IPS-NIHi11 (cell line): ENCODE results near the gene WWC2.

Source experiments
- DNase-seq: peaks from one replicate; pipeline ENCODE4 v3.0.0; 2012; ENCODE audit warnings: mixed read lengths, low spot score

The WWC2 gene

GRCh38 chr4:183354219-183354618, 255.2 kb downstream of the WWC2 start:
- no peak for DNase-seq

GRCh38 chr4:183355405-183355804, 256.3 kb downstream of the WWC2 start:
- DNase-seq: no peak

- DNase-seq: no peak
Measured at GRCh38 chr4:183356173-183356830, 257.2 kb downstream of the WWC2 start.

- no peak for DNase-seq
Measured at GRCh38 chr4:183356931-183357675, 258.0 kb downstream of the WWC2 start.

- DNase-seq: no peak
Measured at GRCh38 chr4:183358215-183358755, 259.2 kb downstream of the WWC2 start.

GRCh38 chr4:183360161-183360919, 261.3 kb downstream of the WWC2 start:
- DNase-seq: no peak

- no peak for DNase-seq
Measured at GRCh38 chr4:183362036-183362435, 263.0 kb downstream of the WWC2 start.

GRCh38 chr4:183362916-183363542, 264.0 kb downstream of the WWC2 start:
- DNase-seq: peak; percentile 46

GRCh38 chr4:183364025-183364424, 265.0 kb downstream of the WWC2 start:
- DNase-seq: no peak

GRCh38 chr4:183366206-183366835, 267.3 kb downstream of the WWC2 start:
- DNase-seq: no peak

GRCh38 chr4:183369073-183369472, 270.0 kb downstream of the WWC2 start:
- no peak for DNase-seq
